Vagina (tissue), 2 donors: ENCODE data around the gene TMEM120A. TPM values are rescaled to one million over a fixed set of nuclear protein-coding genes. Genes with fewer than 3 reads are reported as not detected.
"Not testable (repeated sequence)": the region's sequence is repeated elsewhere in the genome, so short reads cannot be mapped to it uniquely, and the experiment has no call there.

Experiments used
- DNase-seq, 2 donors: peaks; one replicate each; pipeline ENCODE4 v3.0.0-alpha.2; 2017; ENCODE audit errors: extremely low spot score in 2 of 2
- H3K27ac ChIP-seq: fragments of 200-600 bp; sonication (generic); one replicate; pipeline ENCODE4 v1.5.1; 2019
- H3K27me3 ChIP-seq: fragments of 200-600 bp; sonication (generic); one replicate; pipeline ENCODE4 v1.5.1; 2019
- H3K36me3 ChIP-seq, 2 donors: fragments of 200-600 bp; sonication (generic); one replicate each; pipeline ENCODE4 v1.5.1; 2017 to 2019
- H3K4me1 ChIP-seq: fragments of 200-600 bp; sonication (generic); one replicate; pipeline ENCODE4 v1.5.1; 2019
- H3K4me3 ChIP-seq, 2 donors: fragments of 200-600 bp; sonication (generic); 1 replicate in 1 of 2; 2 replicates in 1 of 2; pipeline ENCODE4 v1.5.1; 2016 to 2019
- H3K9me3 ChIP-seq: fragments of 200-600 bp; sonication (generic); one replicate; pipeline ENCODE4 v1.5.1; 2019
- POLR2A ChIP-seq, 2 donors: fragments of 450-650 bp; IDR thresholded peaks; one replicate each; pipeline ENCODE4 v1.6.1; 2017; ENCODE audit warnings: antibody characterized with exemption in 2 of 2, mild to moderate bottlenecking in 2 of 2, moderate library complexity in 2 of 2
- POLR2AphosphoS5 ChIP-seq, 2 donors: sonication (generic); formaldehyde crosslinking; IDR thresholded peaks; one replicate each; pipeline ENCODE4 v1.9.0; 2017; ENCODE audit warnings: antibody characterized with exemption in 2 of 2, mild to moderate bottlenecking in 2 of 2, low read depth in 1 of 2; ENCODE audit not compliant: insufficient read depth in 1 of 2
- intact Hi-C: fragments of 100-400 bp; cut with DNase I; formaldehyde crosslinking; loops from one replicate; pipeline ENCODE4 v1.15.1; 2023
- total RNA-seq: library from RNA; depleted of rRNA; stranded (reverse); fragments of >200 nt; gene quantifications from one replicate; pipeline ENCODE4 v1.2.3, GENCODE V29; 2016
- TF ChIP-seq, protein P1 (sequence below), 3 experiments: fragments of 450-650 bp in 2 of 3; fragments of 200-600 bp in 1 of 3; sonication (generic) in 1 of 3; IDR thresholded peaks; one replicate each; pipeline ENCODE4 v1.5.1; 2017 to 2019; ENCODE audit warnings: antibody characterized with exemption in 3 of 3, mild to moderate bottlenecking in 2 of 3, moderate library complexity in 2 of 3

TMEM120A gene
- 45.9 TPM for total RNA-seq

DNA sequence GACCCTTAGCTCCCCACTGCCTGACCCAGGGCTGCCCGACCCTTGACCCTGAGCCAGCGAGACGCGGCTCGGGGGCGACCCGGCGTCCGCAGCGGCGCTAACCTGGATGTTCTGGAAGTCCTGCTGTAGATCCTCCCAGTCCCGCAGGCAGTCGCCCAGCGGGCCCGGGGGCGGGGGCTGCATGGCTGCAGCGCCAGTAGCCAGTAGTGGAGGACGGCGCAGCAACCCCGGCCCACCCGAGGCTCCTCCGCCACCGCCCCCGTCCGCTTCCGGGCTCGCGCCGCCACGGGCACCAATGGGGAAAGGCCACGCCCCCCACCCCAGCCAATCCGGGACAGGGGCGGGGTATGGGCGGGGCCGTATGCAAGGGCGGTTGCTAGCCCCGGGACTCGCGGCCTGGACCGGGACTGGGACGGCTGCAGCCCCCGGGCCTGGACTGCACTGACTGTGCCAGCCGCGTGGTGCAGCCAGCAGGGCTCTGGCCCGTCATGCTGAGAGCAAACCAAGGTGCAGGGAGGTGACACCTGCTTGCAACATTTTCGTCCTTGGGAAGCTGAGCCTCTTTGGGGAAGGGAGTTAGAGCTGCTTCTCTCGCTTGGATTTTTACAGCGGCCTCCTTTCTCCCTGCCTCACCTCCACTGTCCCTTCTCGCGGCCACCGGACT lies at the start of gene TMEM120A:
Gene TMEM120A (minus strand): TSS at position 208 of the 664 bp plus-strand sequence. CDS start 25 bp downstream, at position 183.
- intact Hi-C loops = loop anchor here (2.0 kb wide), 2 partner anchors 80 to 88 kb away; partner anchors contain the start of gene POR
- H3K4me1 ChIP-seq = peaks cover 31% of the 10 kb centered on the region
- peak; percentile 58 to 94 for TF ChIP-seq POLR2AphosphoS5 (IDR thresholded peaks at IDR 0.05; ENCODE audit: insufficient read depth in 1 of 2, low read depth in 1 of 2)
- TF ChIP-seq, protein P1, sequence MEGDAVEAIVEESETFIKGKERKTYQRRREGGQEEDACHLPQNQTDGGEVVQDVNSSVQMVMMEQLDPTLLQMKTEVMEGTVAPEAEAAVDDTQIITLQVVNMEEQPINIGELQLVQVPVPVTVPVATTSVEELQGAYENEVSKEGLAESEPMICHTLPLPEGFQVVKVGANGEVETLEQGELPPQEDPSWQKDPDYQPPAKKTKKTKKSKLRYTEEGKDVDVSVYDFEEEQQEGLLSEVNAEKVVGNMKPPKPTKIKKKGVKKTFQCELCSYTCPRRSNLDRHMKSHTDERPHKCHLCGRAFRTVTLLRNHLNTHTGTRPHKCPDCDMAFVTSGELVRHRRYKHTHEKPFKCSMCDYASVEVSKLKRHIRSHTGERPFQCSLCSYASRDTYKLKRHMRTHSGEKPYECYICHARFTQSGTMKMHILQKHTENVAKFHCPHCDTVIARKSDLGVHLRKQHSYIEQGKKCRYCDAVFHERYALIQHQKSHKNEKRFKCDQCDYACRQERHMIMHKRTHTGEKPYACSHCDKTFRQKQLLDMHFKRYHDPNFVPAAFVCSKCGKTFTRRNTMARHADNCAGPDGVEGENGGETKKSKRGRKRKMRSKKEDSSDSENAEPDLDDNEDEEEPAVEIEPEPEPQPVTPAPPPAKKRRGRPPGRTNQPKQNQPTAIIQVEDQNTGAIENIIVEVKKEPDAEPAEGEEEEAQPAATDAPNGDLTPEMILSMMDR (IDR thresholded peaks at IDR 0.05) = peak in 1 of 3 experiments; percentile 6
- TF ChIP-seq POLR2A (IDR thresholded peaks at IDR 0.05) = peak in 1 of 2 donors; percentile 69
- peaks cover 0 to 8% of the 10 kb centered on the region in 2 donors for H3K36me3 ChIP-seq
- peak in 1 of 2 donors; percentile 95 for DNase-seq
- H3K27me3 ChIP-seq = no peaks in the 10 kb centered on the region
- H3K4me3 ChIP-seq = peak within 1 kb of the TSS; percentile 86 to 98
- peak within 1 kb of the TSS; percentile 92 for H3K27ac ChIP-seq
- H3K9me3 ChIP-seq = no peaks in the 10 kb centered on the region

DNA sequence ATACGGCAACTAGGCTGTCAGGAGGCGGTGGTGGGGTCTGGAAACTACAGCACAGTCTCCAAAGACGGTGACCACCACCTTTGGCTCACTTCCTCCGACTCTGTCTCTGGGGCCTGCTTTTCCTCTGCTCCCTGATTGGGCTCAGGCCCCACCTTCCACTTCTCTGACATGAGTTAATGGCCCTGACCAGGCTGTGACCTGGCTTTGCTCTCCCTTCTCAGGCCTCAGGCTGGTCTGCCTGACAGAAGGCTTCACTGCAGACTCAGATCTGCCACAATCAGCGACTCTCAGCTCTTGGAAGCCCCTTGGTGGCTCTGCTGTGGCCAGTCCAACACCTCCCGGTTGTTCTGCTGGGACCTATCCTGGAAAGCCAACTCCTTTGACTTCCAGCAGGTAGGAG lies 45.7 kb upstream of the TMEM120A start:
- intact Hi-C loops = no loop called here
- Histone ChIP-seq H3K27me3 (no peaks in the 10 kb centered on the region), H3K36me3 (no peaks in the 10 kb centered on the region), H3K4me3 (no peak overlapping the region), H3K9me3 (no peaks in the 10 kb centered on the region), H3K4me1 (no peaks in the 10 kb centered on the region), H3K27ac (no peak overlapping the region)
- TF ChIP-seq, protein P1 (IDR thresholded peaks at IDR 0.05) = no peak
- TF ChIP-seq POLR2A (IDR thresholded peaks at IDR 0.05) (no peak), POLR2AphosphoS5 (IDR thresholded peaks at IDR 0.05; ENCODE audit: insufficient read depth in 1 of 2, low read depth in 1 of 2) (no peak)
- DNase-seq = no peak

DNA sequence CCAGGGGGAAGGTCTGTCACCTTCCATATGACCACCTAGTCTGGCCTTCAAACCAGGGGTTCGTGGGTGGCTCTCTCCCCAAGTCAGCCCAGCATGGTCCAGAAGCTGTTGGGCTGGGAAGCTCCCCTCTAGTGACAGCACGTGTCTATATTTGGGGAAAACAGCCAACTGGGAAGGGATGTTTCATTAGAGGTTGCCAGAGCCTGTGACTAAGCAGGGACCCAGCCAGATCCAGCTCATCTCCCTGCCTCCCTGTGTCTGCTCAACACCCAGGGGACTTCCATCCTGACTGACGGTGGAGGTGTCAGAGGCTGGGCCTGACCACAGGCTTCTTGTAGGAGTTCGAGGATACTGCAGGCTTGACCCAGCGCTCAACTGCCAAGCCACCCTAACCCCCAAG lies 42.9 kb upstream of the TMEM120A start:
- Histone ChIP-seq H3K9me3 (no peaks in the 10 kb centered on the region), H3K27me3 (no peaks in the 10 kb centered on the region), H3K36me3 (no peaks in the 10 kb centered on the region), H3K4me3 (no peak overlapping the region), H3K4me1 (no peaks in the 10 kb centered on the region), H3K27ac (no peak overlapping the region)
- no peak for DNase-seq
- intact Hi-C loops = no loop called here
- TF ChIP-seq POLR2A (IDR thresholded peaks at IDR 0.05) (no peak), POLR2AphosphoS5 (IDR thresholded peaks at IDR 0.05; ENCODE audit: insufficient read depth in 1 of 2, low read depth in 1 of 2) (no peak)
- TF ChIP-seq, protein P1 (IDR thresholded peaks at IDR 0.05) = no peak

DNA sequence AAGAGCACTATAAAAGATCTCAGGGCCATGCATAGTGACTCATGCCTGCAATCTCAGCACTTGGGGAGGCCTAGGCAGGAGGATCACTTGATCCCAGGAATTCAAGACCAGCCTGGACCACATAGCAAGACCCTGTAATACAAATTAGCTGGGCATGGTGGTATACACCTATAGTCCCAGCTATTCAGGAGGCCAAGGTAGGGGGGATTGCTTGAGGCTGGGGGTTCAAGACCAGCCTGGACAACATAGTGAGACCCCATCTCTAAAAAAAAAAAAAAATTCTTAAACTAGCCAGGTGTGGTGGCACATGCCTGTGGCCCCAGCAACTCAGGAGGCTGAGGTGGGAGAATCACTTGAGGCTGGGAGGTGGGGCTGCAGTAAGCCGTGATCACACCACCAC lies 37.6 kb upstream of the TMEM120A start:
- Histone ChIP-seq H3K4me1 (no peaks in the 10 kb centered on the region), H3K4me3 (no peak overlapping the region), H3K36me3 (no peaks in the 10 kb centered on the region), H3K27ac (no peak overlapping the region), H3K9me3 (no peaks in the 10 kb centered on the region), H3K27me3 (no peaks in the 10 kb centered on the region)
- no peak for DNase-seq
- intact Hi-C loops = no loop called here
- TF ChIP-seq POLR2AphosphoS5 (IDR thresholded peaks at IDR 0.05; ENCODE audit: insufficient read depth in 1 of 2, low read depth in 1 of 2) = no peak

DNA sequence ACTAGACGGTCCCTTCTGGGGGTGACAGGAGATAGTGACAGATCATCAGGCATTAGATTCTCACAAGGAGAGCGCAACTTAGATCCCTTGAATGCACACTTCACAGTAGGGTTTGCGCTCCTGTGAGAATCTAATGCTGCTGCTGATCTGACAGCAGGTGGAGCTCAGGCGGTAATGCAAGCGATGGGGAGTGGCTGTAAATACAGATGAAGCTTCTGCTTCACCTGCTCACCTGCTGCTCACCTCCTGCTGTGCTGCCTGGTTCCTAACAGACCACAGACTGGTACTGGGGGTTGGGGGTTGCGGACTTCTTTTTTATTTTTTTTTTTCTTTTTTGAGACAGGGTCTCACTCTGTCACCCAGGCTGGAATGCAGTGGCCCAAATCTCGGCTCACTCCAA lies 35.3 kb upstream of the TMEM120A start:
- H3K27me3 ChIP-seq, H3K4me1 ChIP-seq, DNase-seq, H3K9me3 ChIP-seq, intact Hi-C loops, H3K27ac ChIP-seq, H3K36me3 ChIP-seq, H3K4me3 ChIP-seq: not testable (repeated sequence)

DNA sequence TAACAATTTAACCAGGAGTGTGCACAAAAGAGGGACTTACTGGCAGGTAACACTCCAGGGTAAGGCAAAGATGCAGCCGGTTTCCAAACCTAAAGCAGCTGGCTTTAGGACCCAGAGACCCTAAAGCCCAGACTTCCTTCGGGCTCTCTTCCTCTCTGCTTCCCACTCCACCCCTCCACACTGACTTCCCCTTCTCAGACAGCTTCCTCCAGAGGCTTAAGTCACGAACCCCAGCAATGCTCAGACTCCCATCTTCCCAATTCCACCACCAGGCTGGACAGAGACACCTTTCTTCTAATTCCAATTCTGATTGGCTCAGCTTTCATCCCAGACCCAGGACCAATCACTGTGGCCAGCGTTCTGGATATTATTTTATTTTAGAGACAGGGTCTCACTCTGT lies 28.6 kb upstream of the TMEM120A start:
- no peaks in the 10 kb centered on the region for H3K27me3 ChIP-seq
- no peaks in the 10 kb centered on the region for H3K4me1 ChIP-seq
- TF ChIP-seq POLR2A (IDR thresholded peaks at IDR 0.05) = no peak
- TF ChIP-seq POLR2AphosphoS5 (IDR thresholded peaks at IDR 0.05; ENCODE audit: insufficient read depth in 1 of 2, low read depth in 1 of 2) = no peak
- TF ChIP-seq, protein P1 (IDR thresholded peaks at IDR 0.05) = no peak
- H3K4me3 ChIP-seq = no peak overlapping the region
- intact Hi-C loops = loop anchor here (5.0 kb wide), 1 partner anchor 151 kb away; no protein-coding TSS in a partner anchor
- H3K27ac ChIP-seq = no peak overlapping the region
- peaks cover 0 to 25% of the 10 kb centered on the region in 2 donors for H3K36me3 ChIP-seq
- H3K9me3 ChIP-seq = no peaks in the 10 kb centered on the region
- no peak for DNase-seq
